B cell (primary cell): Measurements from ENCODE around the gene SLC16A12.

Source experiments
- EZH2 ChIP-seq: IDR thresholded peaks from 2 replicates; pipeline ENCODE4 v1.6.1; 2012; ENCODE audit warnings: borderline replicate concordance, low read depth, mild to moderate bottlenecking, moderate library complexity, low read length; ENCODE audit not compliant: insufficient read depth, poor library complexity, severe bottlenecking
- TF ChIP-seq, protein P1 (sequence below): fragments of 200-600 bp; IDR thresholded peaks from one replicate; pipeline ENCODE4 v1.8.0; 2022; ENCODE audit warnings: antibody characterized with exemption, mild to moderate bottlenecking

DNA sequence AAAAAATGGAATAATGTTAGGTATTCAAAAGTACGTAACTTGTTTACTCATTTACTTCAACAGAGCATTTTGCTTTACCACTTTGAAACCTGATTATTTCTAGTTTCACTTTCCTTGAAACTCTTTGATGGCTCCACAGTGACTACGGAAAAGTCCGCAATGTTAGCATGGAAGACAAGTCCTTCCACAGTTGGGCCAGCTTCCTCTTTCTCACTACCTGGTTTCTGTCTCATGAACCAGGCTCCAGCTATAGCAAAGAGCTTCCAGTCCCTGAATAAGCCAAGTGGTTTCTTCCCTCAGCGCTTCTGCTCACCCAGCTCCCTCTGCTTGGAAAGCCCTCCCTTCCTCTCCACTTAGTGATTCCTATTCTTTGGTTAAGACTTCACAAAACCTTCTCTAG is 44.8 kb upstream of the SLC16A12 start:
- TF ChIP-seq, protein P1, sequence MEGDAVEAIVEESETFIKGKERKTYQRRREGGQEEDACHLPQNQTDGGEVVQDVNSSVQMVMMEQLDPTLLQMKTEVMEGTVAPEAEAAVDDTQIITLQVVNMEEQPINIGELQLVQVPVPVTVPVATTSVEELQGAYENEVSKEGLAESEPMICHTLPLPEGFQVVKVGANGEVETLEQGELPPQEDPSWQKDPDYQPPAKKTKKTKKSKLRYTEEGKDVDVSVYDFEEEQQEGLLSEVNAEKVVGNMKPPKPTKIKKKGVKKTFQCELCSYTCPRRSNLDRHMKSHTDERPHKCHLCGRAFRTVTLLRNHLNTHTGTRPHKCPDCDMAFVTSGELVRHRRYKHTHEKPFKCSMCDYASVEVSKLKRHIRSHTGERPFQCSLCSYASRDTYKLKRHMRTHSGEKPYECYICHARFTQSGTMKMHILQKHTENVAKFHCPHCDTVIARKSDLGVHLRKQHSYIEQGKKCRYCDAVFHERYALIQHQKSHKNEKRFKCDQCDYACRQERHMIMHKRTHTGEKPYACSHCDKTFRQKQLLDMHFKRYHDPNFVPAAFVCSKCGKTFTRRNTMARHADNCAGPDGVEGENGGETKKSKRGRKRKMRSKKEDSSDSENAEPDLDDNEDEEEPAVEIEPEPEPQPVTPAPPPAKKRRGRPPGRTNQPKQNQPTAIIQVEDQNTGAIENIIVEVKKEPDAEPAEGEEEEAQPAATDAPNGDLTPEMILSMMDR, result no peak
- no peak for TF ChIP-seq EZH2
